ENCODE measurements around the gene EPS8L3.

Gene EPS8L3

DNA sequence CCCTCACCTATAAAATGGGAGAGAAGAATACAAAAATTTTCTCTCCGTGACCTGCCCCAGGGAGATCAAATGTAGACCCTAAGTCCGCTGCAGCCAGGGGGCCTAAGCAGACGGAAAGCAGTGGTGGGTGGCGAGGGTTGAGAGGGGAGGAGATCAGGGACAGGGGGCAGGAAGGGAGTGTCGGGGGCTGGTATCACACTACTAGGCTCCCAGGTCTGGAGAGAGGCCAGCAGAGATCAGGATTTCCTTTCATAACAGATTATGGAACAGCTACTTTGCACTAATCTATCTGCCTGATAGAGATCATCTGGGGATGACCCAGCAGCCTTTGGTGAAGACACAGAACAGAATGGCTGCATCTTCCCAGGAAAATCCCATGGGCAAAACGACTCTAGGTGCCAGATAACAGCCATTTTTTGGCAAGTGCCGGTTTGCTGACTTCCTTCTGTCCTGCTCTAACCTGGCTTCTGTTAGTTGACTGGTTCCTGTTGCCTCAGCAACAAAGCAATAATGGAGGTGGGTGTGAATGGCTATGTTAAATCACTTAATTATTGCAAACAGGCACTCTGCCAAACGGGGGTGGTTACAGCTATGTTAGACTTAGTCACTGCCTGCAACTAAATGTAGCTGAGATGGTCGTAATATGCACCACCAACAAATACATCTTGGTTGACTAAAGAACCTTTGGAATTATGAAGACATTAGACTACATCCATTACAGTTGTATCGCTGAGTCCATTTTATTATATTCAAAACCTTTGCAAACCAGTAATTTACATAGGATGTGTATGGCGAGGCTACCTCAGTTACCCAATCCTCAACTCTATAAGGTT is 30.0 kb upstream of the EPS8L3 start:
- DNase-seq (ENCODE audit: low read depth in 2 of 2) = no peak

DNA sequence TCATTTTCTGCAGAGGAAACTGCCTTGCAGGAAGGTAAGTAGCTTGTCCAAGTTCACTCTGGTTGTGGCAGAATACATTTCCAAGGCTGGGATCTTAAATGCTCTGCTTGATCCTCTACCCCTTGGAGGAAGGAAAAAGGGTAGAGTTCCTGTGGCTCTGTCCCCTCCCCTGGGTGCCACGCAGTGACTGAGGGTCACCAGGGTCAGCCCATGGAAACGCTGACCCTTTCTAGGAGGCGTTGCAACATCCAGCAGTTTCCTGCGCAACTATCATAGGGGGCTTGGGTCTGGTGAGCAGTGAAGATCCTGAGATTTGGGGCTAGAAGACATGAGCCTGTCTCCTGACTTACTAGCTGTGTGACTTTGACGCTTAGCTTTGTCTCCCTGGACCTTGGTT is 29.4 kb upstream of the EPS8L3 start:
- DNase-seq (ENCODE audit: low read depth in 2 of 2) = no peak

DNA sequence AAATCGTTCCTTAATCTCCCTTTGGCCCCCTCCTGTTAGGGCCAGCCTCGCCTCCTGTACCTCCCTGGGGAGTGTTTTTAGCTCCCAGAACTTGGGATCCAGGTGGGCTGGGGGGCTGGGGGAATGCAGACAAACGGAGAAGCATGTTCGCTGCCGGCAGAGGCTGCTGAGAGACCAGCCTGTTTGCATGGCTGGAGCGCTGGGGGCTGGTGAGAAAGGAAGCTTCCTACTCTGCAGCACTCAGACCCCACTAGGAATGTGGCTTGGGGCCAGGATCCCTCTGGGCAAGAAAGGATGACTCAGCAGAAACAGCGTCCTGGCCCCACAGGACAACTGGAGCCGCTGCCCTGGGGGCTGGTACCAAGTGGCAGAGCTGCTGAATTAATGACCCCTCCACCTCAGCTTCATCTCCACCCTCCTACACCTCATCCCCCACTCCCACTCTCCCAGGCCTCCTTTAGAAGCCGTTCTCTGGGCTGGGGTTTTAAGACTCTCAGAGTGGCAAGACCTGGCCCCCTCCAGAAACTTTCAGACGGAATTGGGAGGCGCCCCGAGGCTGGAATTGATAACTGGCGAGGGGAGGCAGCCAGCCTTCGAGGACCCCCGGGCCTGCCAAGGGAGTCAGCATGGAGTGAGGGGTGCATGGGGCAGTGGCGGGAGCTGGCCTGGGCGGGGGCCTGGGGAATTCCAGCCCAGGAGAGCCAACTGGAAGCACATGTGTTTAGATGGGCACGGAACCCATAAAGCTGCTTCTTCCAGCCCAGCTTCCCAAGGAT is 28.5 kb upstream of the EPS8L3 start:
- no peak for DNase-seq (ENCODE audit: low read depth in 2 of 2)

DNA sequence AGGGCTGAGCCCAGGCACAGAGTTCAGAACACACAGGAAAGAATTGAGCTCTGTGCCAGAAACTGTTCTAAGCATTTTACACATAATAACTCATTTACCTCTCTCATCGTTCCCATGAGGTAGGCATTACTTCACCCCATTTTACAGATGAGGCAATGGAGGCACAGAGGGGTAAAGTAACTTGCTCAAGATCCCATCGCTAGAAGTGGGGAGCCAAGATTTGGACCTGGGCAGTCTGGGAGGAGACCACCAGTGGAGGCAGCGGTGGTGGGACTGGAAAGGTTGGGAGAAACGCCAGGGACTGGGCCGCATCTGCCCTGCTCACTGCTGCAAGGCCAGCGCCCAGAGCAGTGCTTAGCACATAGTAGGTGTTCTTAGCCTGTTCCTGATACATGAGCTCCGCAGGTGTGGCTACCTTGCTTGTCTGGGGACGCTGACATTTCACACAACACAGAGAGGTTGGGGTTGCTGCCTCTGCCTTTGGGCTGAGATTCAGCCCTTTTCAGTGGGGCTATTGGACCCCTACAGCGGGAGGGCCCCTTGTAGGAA is 27.8 kb upstream of the EPS8L3 start:
- DNase-seq (ENCODE audit: low read depth in 2 of 2) = no peak

DNA sequence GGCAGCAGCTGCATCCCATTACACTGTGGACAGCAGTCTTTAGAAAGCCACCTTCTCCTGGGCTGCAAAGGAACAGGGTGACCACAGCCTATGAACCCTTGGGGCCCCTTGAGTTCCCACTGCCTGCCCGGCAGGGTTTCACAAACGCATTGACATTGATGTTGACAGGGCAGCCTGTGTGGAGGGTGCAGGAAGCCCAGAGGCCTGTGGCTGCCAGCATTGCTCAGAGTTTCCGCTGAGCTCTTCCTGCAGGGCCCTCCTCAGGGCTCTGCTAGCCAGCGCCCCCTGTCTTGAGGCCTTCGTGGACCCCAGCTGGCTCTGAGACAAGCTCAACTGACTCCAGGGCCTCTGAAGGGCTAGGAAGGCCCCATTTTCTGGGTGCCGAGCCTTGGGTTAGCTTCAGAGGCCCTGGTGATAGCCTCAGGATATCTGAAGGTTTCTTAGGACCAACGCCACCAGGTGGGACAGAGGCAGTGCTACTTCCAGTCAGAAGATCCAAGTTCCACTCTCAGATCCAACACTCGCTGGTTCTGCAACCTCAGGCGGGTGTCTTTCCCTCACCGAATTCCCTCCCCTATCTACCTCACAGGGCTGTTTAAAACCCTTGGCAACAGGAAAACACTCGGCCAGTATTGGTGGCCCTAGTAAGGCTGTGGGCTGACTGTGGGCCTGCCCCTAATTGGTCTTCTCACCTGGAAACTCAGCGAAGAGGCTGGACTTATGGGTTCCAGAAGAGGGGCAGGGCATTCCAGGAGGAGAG is 27.2 kb upstream of the EPS8L3 start:
- peak; percentile 33 to 50 for DNase-seq (ENCODE audit: low read depth in 2 of 2)

DNA sequence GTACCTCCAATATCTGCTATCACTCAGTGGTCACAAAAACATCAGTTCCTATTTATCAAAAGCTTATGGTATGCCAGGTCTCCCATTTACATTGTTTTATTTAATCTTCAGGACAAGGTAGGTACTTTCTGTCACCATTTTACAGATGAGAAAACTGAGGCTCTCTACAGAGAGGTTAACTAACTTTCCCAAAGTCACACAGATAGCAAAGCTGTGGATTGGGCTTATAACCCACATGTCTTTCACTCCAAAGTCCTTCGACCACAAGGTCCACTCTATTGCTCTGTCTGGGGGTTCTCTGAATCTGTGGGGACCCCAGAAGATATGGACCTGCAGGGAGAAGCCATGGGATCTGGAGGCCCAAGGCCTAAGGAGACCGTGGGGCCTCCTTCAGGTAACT is 26.6 kb upstream of the EPS8L3 start:
- no peak for DNase-seq (ENCODE audit: low read depth in 2 of 2)

DNA sequence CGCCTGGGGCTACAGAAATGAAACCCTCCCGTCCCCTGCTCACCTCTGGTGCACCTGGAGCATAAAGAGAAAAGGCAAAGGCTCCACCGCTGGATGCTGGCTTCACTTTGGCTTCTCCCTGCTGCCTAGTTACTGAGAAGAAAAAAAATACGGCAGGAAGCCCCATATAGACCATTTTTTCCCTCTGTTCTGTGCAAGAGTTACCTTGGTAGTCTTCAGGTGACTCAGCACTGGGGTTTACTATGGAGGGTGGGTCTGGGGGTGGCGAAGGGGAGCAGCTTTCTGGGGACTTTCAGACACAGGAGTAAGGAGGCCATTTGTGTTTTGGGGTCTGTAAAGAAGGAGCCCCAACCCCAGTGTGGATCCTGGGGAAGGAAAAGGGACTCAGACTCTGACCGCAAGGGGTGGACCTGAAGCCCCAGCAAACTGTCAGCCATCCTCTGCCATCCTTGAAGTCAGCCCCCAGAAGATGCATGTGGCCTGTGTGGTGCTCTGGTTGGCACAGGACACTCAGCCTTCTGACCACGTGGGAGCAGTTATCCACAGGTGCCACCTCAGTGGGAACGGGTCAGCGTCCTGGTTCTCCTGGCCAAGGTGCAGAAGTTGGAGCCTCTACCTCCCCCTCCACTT is 25.9 kb upstream of the EPS8L3 start:
- no peak for DNase-seq (ENCODE audit: low read depth in 2 of 2)

DNA sequence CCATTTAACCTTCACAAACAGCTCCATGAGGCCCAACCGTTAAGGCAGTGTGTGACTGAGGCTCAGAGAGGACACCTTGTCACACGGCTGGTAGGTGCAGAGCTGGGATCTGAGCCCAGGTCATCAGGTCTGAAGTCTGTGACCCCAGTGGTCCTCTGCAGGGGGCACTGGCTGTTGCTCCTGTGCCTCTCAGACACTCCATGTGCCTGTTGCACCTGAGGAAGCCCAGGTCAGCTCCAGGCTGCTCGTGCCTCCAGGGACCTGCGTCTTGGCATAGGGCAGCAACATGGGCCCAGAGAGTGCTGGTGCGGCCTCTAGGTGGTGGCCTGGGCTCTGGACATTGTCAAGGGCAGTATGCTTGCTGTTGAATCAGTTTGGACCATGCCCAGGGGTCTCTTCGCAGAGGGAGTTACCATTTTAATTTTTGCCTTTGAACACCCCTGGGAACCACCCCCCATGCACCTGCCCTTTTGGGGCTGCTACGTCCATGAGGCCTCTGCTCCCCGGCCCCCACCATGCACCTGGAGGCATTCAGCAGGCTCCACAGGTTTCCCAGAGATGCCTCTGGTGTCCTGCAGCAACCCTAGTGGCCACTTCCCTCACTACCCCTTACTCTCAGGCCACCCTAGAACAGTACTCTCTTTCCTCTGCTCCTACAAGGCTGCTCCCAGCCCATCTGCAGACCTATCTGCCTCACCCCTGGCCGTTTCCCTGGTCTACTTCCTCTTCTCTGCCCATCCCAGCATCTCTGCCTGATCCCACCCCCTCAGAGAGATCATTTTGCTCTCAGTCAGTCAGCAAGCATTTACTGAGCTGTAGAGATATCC is 25.2 kb upstream of the EPS8L3 start:
- no peak for DNase-seq (ENCODE audit: low read depth in 2 of 2)

DNA sequence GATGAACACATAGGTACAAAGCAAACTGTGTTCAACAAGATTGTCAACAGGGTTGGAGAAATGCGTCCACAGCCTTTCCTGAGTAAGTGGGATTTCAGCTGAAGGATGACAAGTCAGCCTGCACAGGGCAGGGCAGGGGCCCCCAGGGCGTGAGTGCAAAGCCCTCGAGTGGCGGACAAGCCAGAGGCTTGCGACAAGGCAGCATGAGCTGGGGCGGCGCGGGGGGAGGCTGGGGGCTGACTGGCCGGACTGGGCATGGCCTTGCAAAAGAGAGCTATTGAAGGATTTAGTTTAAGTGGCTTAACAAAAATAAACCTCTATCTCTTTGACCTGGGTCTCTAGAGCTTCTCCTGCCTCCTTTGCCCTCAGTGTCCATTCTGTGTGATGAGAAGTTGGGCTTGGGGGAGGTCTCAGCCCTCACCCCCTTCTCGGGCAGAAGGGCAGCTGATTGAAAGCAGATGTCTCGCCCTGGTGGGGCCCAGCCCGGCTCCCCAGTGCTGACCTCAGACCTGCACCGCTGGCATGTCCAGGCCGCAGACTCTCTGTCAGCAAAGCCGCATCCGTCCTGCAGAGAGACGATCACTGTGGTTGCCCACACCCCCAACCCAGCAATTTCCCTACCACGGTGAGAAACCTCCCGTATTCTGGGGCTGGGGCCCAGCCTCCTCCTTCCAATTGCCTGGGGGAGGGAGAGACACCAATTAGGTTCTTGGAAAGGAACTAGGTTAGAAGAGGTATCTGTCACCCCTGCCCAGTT is 24.3 kb upstream of the EPS8L3 start:
- DNase-seq (ENCODE audit: low read depth in 2 of 2) = no peak

DNA sequence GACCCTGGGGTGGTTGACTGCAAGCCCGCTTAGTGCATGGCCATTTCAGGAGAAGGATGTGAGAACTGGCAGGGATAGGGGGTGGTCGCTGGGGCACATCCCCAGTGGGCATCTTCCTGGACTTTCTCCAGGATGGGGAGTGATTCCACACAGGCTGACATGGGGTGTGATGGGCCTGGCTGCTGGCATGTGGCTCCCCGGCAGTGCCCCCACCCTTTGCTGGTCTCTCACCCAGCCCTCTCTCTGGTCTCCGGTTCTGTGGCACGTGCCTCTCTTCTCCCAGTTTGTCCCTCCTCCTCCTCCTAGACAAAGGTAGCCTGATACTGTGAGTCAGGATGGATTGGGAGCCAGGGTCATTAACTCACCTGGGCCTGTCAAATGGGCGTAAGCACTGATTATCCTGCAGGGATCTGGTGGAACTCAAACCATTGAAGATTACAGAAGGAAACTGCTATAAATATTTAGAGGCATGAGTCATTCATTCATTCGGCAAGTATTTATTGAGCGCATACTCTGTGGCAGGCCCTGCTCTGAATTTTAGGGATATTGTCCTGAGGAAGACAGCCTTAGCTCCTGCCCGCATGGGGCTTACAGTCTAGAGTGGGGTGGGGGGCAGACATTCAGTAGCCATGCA is 23.6 kb upstream of the EPS8L3 start:
- no peak for DNase-seq (ENCODE audit: low read depth in 2 of 2)

DNA sequence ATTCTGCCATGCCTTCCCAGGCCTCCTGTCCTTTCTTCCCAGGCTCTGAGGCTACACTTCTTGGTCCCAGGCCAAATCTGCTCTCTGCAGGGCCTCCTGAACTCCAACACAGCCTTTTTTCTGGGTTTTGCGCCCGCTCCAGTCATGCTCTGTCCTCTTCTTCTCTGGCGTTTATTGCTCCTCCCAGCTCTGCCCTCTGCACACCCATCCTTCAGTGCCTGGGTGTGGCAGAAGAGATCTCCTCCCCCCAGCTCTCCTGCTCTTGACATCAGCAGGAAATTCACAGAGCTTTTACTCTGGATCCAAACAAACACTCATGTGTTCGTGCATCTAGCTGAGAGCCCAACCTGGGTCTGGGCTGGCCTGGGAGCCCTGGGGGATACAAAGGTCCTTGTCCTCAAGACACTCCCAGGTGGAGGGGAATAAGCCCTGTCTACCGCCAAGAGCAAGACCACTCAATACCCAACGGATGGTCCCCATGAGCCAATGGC is 22.9 kb upstream of the EPS8L3 start:
- DNase-seq (ENCODE audit: low read depth in 2 of 2) = no peak

DNA sequence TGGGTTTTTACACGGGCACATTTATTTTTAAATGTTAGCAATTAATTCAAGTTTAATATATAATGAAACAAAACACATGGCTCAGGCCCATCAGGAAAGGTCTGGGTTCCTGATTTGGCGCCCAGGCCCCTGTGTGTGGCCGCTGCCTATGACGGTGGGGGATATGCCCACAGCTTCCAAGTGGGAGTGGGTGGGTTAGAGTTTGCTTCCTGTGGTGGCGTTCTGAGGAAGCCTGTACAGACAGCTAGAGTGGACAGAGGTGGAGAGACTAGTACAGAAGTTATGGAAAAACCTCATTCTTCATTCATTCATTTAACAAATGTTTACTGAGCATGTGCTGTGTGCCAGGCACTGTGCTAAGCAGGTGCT is 22.4 kb upstream of the EPS8L3 start:
- DNase-seq (ENCODE audit: low read depth in 2 of 2) = no peak

DNA sequence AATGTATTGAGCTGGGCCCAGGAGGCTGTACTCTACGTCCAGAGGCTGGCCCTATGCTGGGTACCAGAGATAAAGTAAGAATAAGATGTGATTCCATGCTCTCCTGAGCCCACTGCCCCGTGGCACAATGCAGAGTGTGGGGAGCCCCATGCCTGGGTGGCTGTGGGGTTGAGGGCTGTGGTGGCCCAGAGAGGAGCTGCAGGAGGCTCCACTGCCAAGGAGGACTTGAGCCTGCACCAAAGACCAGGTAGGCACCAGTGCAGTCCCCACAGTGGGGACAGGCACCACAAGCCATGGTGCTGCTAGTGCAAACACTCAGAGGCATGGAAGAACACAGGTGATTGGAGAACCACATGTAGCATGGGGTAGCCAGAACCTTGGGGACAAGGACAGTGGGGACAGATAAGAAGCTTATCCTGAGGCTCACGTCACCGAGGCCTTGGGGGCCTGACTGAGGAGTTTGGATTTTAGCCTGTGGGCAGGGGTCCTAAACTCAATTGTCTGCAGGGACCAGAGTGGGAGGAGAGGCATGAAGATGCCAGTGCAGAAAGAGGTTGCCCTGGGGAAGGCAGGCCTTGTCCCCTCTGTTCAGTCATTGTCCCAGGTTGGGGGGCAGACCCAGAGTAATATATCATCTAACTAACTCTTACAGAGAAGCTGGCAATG is 21.9 kb upstream of the EPS8L3 start:
- DNase-seq (ENCODE audit: low read depth in 2 of 2) = no peak

DNA sequence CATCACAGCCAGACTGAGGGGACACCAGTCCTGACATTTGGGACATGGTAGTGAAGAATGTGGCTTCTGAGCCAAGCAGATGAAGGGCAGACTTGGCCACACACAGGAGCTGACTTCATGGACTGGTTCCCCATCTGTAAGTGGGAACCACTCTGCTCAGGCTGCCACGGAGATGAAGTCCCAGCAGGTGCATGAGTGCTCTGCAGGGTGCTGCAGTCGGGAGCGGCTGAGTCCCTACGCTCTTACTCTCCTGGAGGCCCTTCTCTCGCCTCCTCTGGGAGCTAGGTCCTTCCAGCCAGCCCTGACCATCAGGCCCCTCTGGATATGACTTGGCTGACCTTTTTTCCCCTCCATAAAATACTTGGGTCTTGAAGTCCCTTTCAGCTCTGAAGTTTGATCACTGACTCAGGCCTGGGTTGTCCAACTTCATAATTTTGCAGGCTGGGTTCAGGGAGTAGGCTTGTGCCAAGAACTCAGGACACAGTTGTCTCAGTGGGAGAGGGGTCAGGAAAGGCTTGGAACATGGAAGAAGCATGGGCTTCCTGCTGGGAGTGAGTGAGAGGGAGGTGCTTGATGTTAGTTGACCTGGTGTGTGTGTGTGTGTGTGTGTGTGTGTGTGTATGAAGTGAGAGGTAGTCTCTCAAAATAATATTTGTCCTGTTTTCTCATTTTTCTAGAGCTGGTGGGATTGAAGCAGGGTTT is 21.0 kb upstream of the EPS8L3 start:
- no peak for DNase-seq (ENCODE audit: low read depth in 2 of 2)

DNA sequence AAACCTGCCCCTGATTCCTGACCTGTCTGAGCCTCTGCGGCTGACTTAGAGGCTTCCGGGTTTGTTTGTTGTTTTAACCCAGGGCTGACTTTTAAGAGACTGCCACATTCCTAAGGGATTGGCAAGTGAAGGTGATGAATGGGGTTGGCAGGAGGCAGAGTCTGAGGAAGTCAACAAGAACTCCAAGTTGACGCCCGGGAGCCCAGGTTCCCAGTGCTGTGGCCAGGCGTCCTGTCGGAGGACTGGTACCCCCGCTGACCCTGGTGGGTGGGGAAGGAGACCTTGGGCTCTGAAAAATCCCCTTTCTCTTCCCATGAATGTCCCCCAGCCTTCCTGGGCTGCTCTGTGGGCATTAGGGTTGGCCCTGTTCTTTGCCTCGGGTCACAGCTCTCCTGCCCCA is 19.7 kb upstream of the EPS8L3 start:
- no peak for DNase-seq (ENCODE audit: low read depth in 2 of 2)

DNA sequence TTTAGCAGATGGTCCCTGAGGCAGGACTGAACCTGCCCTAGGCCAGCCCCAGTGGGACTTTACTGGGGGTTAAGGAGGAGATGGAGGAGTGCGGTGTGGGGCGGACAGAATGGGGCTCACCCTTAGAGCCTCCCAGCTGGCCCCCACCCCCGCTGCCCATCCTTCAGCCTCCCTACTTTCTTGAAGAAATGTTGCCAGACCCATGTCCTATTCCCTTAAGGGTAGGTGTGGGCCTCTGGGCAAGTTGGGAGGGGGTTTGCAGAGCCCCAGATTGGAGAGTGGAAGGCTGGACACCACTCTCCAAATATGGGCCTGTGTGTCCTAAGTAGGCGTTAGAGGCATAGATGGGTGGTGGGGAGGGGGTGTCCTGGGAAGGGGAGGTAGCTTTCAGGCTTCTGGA is 19.2 kb upstream of the EPS8L3 start:
- DNase-seq (ENCODE audit: low read depth in 2 of 2) = no peak

DNA sequence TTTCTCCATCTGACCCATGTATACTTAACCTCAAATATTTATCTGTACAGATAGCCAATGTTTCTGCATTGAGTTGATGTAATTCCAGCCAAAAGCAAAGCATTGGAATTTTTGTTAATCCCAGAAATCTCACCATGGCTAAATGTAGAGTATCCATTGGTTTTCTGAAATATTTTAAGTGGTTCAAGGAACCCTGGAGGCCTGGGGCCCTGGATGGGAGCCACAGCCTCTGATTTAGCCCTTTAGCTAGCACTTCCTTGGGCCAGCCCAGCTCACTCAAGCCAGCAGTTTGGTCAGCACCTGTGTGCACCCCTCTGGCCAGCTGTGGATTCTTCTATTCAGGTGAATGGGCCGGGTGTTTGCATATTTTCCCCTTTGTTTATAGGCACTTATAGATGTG is 18.8 kb upstream of the EPS8L3 start:
- DNase-seq (ENCODE audit: low read depth in 2 of 2) = no peak

DNA sequence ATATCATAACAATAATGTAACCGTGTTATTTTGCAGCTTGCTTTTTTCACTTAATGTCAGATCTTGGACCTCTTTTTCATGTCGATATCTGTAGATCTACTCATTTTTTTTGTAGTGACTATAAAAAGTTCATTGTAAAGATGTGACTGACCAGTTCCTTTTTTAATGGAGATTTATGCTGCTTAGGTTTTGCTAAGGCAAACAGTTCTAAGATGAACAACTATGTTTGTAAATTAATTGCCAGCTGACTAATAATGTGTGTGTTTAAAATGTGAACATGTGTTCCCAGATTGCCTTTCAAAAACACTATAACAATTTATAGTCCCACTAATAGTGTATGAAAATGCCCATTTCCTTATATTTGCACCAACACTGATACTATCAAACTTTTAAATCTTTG is 18.1 kb upstream of the EPS8L3 start:
- DNase-seq (ENCODE audit: low read depth in 2 of 2) = no peak
